CD4-positive, alpha-beta memory T cell (primary cell): Measurements from ENCODE around the gene U2AF1L4. TPM values are rescaled to one million over a fixed set of nuclear protein-coding genes. Genes with fewer than 3 reads are reported as not detected.

Experiments used
- CTCF ChIA-PET: fragments of 350-600 bp; sonication (Branson Sonifier 250); formaldehyde crosslinking; loops from one replicate; lab custom pipeline; 2021; ENCODE audit warnings: inconsistent platforms; ENCODE audit not compliant: partially characterized antibody; lab: Charles Lee
- POLR2A ChIA-PET: fragments of 350-600 bp; sonication (Branson Sonifier 250); formaldehyde crosslinking; loops from one replicate; lab custom pipeline; 2021; ENCODE audit not compliant: partially characterized antibody; lab: Charles Lee
- DNase-seq, 5 donors: peaks; one replicate each; pipeline versions ENCODE4 v3.0.0 to v3.0.0-alpha.2; 2020 to 2022; ENCODE audit warnings: mixed read lengths in 1 of 5
- H3K27ac ChIP-seq: one replicate; pipeline ENCODE4 v1.7.0; 2013; ENCODE audit warnings: low read depth, low read length
- H3K27me3 ChIP-seq: 2 replicates; pipeline ENCODE4 v1.7.0; 2013; ENCODE audit warnings: mild to moderate bottlenecking, low read length, moderate library complexity; ENCODE audit not compliant: insufficient read depth
- H3K36me3 ChIP-seq: 2 replicates; pipeline ENCODE4 v1.7.0; 2013; ENCODE audit warnings: mild to moderate bottlenecking, low read length, moderate library complexity; ENCODE audit not compliant: insufficient read depth
- H3K4me1 ChIP-seq: 2 replicates; pipeline ENCODE4 v1.7.0; 2013; ENCODE audit warnings: mild to moderate bottlenecking, low read length, moderate library complexity; ENCODE audit not compliant: insufficient read depth
- H3K4me3 ChIP-seq, 2 donors: one replicate each; pipeline ENCODE4 v1.7.0; 2013; ENCODE audit warnings: low read length in 2 of 2, mild to moderate bottlenecking in 1 of 2
- H3K9me3 ChIP-seq, 2 donors: one replicate each; pipeline ENCODE4 v1.7.0; 2013; ENCODE audit warnings: low read length in 2 of 2, control low read depth in 1 of 2; ENCODE audit not compliant: control insufficient read depth in 1 of 2
- H3K27ac Mint-ChIP-seq, 7 donors: one replicate each; pipeline ENCODE4 v1.8.0; 2020 to 2021; ENCODE audit warnings: mixed read lengths in 7 of 7, mild to moderate bottlenecking in 6 of 7, inconsistent platforms in 3 of 7, moderate library complexity in 3 of 7
- H3K27me3 Mint-ChIP-seq, 2 donors: one replicate each; pipeline ENCODE4 v1.8.0; 2020 to 2021; ENCODE audit warnings: mixed read lengths in 2 of 2
- H3K36me3 Mint-ChIP-seq, 2 donors: one replicate each; pipeline ENCODE4 v1.8.0; 2020 to 2021; ENCODE audit warnings: mixed read lengths in 2 of 2, inconsistent platforms in 1 of 2, mild to moderate bottlenecking in 1 of 2
- H3K4me1 Mint-ChIP-seq, 4 donors: one replicate each; pipeline ENCODE4 v1.8.0; 2020 to 2021; ENCODE audit warnings: mixed read lengths in 4 of 4, mild to moderate bottlenecking in 1 of 4
- H3K4me3 Mint-ChIP-seq, 8 donors: one replicate each; pipeline ENCODE4 v1.8.0; 2020 to 2021; ENCODE audit warnings: mixed read lengths in 8 of 8, mild to moderate bottlenecking in 7 of 8, moderate library complexity in 6 of 8, inconsistent platforms in 3 of 8
- H3K9me3 Mint-ChIP-seq, 8 donors: one replicate each; pipeline ENCODE4 v1.8.0; 2020 to 2021; ENCODE audit warnings: mixed read lengths in 8 of 8, mild to moderate bottlenecking in 5 of 8, inconsistent platforms in 3 of 8, moderate library complexity in 1 of 8
- intact Hi-C: fragments of 100-400 bp; cut with micrococcal nuclease; formaldehyde crosslinking; loops from one replicate; pipeline ENCODE4 v1.15.1; 2023
- polyA plus RNA-seq, 2 donors: library from polyadenylated mRNA; unstranded; fragments of 300-500 nt; fragmentation: Illumina TruSeq; gene quantifications; one replicate each; pipeline ENCODE4 v1.2.3, GENCODE V29; 2021
- total RNA-seq, 2 experiments: library from RNA; stranded (reverse); gene quantifications; one replicate each; pipeline ENCODE4 v1.2.3, GENCODE V29; 2021

U2AF1L4 gene
- total and polyA plus RNA-seq, 4 experiments from 2014 or later: 48.7 to 65.2 (median 55.7) TPM

- H3K27ac ChIP-seq: no peak overlapping the region
- no peaks in the 10 kb centered on the region for H3K27me3 ChIP-seq
- H3K36me3 ChIP-seq: peaks cover 57% of the 10 kb centered on the region
- POLR2A ChIA-PET: interaction anchor here (1.0 to 4.2 kb wide), 3 partner anchors 9 to 16 kb away, joined by 3 to 13 read pairs (median 3); partner anchors contain the start of genes LIN37, PSENEN and U2AF1L4
- Mint-ChIP-seq H3K9me3 (no peaks in the 10 kb centered on the region), H3K27ac (peak overlapping the region in 2 of 7 donors; percentile 42 to 77), H3K4me3 (no peak overlapping the region), H3K4me1 (peaks cover 6 to 33% (median 22%) of the 10 kb centered on the region in 4 donors), H3K27me3 (no peaks in the 10 kb centered on the region), H3K36me3 (peaks cover 33 to 59% of the 10 kb centered on the region in 2 donors)
- intact Hi-C loops: no loop called here
- H3K4me1 ChIP-seq: peaks cover 21% of the 10 kb centered on the region
- no peaks in the 10 kb centered on the region for H3K9me3 ChIP-seq
- CTCF ChIA-PET: no interaction called here
- DNase-seq: no peak
- no peak overlapping the region for H3K4me3 ChIP-seq
Observed at GRCh38 chr19:35734889-35735288, 10.3 kb downstream of the U2AF1L4 start.

- DNase-seq: no peak
- ChIA-PET POLR2A (interaction anchor here (1.0 to 4.2 kb wide), 3 partner anchors 10 to 15 kb away, joined by 3 to 13 read pairs (median 3); partner anchors contain the start of genes LIN37, PSENEN and U2AF1L4), CTCF (no interaction called here)
- no peaks in the 10 kb centered on the region for H3K9me3 Mint-ChIP-seq
- peaks cover 38 to 65% of the 10 kb centered on the region in 2 donors for H3K36me3 Mint-ChIP-seq
- H3K4me3 Mint-ChIP-seq: peak overlapping the region in 1 of 8 donors; percentile 0
- Histone ChIP-seq H3K36me3 (peaks cover 63% of the 10 kb centered on the region), H3K27me3 (no peaks in the 10 kb centered on the region), H3K9me3 (no peaks in the 10 kb centered on the region), H3K27ac (no peak overlapping the region), H3K4me1 (peaks cover 15% of the 10 kb centered on the region), H3K4me3 (no peak overlapping the region)
- H3K27ac Mint-ChIP-seq: peak overlapping the region; percentile 11 to 78 (median 52)
- peaks cover 6 to 30% (median 21%) of the 10 kb centered on the region in 4 donors for H3K4me1 Mint-ChIP-seq
- intact Hi-C loops: no loop called here
- H3K27me3 Mint-ChIP-seq: no peaks in the 10 kb centered on the region
Observed at GRCh38 chr19:35734273-35734672, 10.9 kb downstream of the U2AF1L4 start.

GRCh38 chr19:35733180-35734125 is 11.8 kb downstream of the U2AF1L4 start:
- peak overlapping the region in 5 of 7 donors; percentile 42 to 75 (median 52) for H3K27ac Mint-ChIP-seq
- H3K4me3 Mint-ChIP-seq: no peak overlapping the region
- ChIA-PET CTCF (no interaction called here), POLR2A (interaction anchor here (0.6 to 4.2 kb wide), 4 partner anchors 11 to 71 kb away, joined by 3 to 13 read pairs (median 3); partner anchors contain the start of genes LIN37, PSENEN and U2AF1L4)
- H3K9me3 Mint-ChIP-seq: no peaks in the 10 kb centered on the region
- intact Hi-C loops: no loop called here
- no peaks in the 10 kb centered on the region for H3K27me3 Mint-ChIP-seq
- peaks cover 6 to 26% (median 19%) of the 10 kb centered on the region in 4 donors for H3K4me1 Mint-ChIP-seq
- peak in 1 of 5 donors; percentile 25 for DNase-seq
- no peaks in the 10 kb centered on the region for H3K9me3 ChIP-seq
- no peak overlapping the region for H3K4me3 ChIP-seq
- peaks cover 15% of the 10 kb centered on the region for H3K4me1 ChIP-seq
- no peaks in the 10 kb centered on the region for H3K27me3 ChIP-seq
- H3K27ac ChIP-seq: no peak overlapping the region
- peaks cover 37 to 69% of the 10 kb centered on the region in 2 donors for H3K36me3 Mint-ChIP-seq
- peaks cover 64% of the 10 kb centered on the region for H3K36me3 ChIP-seq

- H3K4me3 Mint-ChIP-seq: no peak overlapping the region
- H3K27me3 ChIP-seq: no peaks in the 10 kb centered on the region
- CTCF ChIA-PET: no interaction called here
Observed at GRCh38 chr19:35732540-35733179, 12.6 kb downstream of the U2AF1L4 start.

GRCh38 chr19:35731779-35732405 is 13.3 kb downstream of the U2AF1L4 start:
- Histone ChIP-seq H3K4me1 (peaks cover 7% of the 10 kb centered on the region), H3K36me3 (peaks cover 70% of the 10 kb centered on the region), H3K4me3 (no peak overlapping the region), H3K27me3 (no peaks in the 10 kb centered on the region), H3K9me3 (no peaks in the 10 kb centered on the region), H3K27ac (no peak overlapping the region)
- Mint-ChIP-seq H3K4me1 (peaks cover 6 to 17% (median 13%) of the 10 kb centered on the region in 4 donors), H3K4me3 (no peak overlapping the region), H3K27ac (no peak overlapping the region), H3K27me3 (no peaks in the 10 kb centered on the region), H3K9me3 (no peaks in the 10 kb centered on the region), H3K36me3 (peaks cover 45 to 73% of the 10 kb centered on the region in 2 donors)
- intact Hi-C loops: no loop called here
- ChIA-PET CTCF (no interaction called here), POLR2A (interaction anchor here (1.2 kb wide), 2 partner anchors 14 to 22 kb away, joined by 3 to 4 read pairs; partner anchors contain the start of gene KMT2B)
- DNase-seq: no peak

More at GRCh38 chr19:35732540-35733179, 12.6 kb downstream of the U2AF1L4 start:
- Histone ChIP-seq H3K4me3 (no peak overlapping the region), H3K36me3 (peaks cover 64% of the 10 kb centered on the region), H3K27ac (no peak overlapping the region), H3K9me3 (no peaks in the 10 kb centered on the region), H3K4me1 (peaks cover 15% of the 10 kb centered on the region)
- POLR2A ChIA-PET: interaction anchor here (1.2 kb wide), 1 partner anchor 14 kb away, joined by 4 read pairs; the partner anchor contains the start of gene KMT2B
- Mint-ChIP-seq H3K4me1 (peaks cover 6 to 24% (median 19%) of the 10 kb centered on the region in 4 donors), H3K27me3 (no peaks in the 10 kb centered on the region), H3K27ac (no peak overlapping the region), H3K36me3 (peaks cover 42 to 74% of the 10 kb centered on the region in 2 donors), H3K9me3 (no peaks in the 10 kb centered on the region)
- intact Hi-C loops: no loop called here
- DNase-seq: peak in 1 of 5 donors; percentile 28

- no peak for DNase-seq
- Histone ChIP-seq H3K4me1 (peaks cover 3% of the 10 kb centered on the region), H3K27me3 (no peaks in the 10 kb centered on the region), H3K36me3 (peaks cover 75% of the 10 kb centered on the region), H3K27ac (no peak overlapping the region), H3K4me3 (no peak overlapping the region), H3K9me3 (no peaks in the 10 kb centered on the region)
- H3K36me3 Mint-ChIP-seq: peaks cover 48 to 73% of the 10 kb centered on the region in 2 donors
- H3K4me3 Mint-ChIP-seq: no peak overlapping the region
- intact Hi-C loops: no loop called here
- POLR2A ChIA-PET: interaction anchor here (1.2 to 4.1 kb wide), 3 partner anchors 9 to 23 kb away, joined by 3 to 19 read pairs (median 4); partner anchors contain the start of gene KMT2B
- peaks cover 4 to 17% (median 9%) of the 10 kb centered on the region in 4 donors for H3K4me1 Mint-ChIP-seq
- CTCF ChIA-PET: no interaction called here
- H3K9me3 Mint-ChIP-seq: no peaks in the 10 kb centered on the region
- peak overlapping the region in 3 of 7 donors; percentile 29 to 81 (median 43) for H3K27ac Mint-ChIP-seq
- no peaks in the 10 kb centered on the region for H3K27me3 Mint-ChIP-seq
Observed at GRCh38 chr19:35731353-35731752, 13.9 kb downstream of the U2AF1L4 start.
